Measurements from ENCODE around the gene GNG7.

The GNG7 gene

DNA sequence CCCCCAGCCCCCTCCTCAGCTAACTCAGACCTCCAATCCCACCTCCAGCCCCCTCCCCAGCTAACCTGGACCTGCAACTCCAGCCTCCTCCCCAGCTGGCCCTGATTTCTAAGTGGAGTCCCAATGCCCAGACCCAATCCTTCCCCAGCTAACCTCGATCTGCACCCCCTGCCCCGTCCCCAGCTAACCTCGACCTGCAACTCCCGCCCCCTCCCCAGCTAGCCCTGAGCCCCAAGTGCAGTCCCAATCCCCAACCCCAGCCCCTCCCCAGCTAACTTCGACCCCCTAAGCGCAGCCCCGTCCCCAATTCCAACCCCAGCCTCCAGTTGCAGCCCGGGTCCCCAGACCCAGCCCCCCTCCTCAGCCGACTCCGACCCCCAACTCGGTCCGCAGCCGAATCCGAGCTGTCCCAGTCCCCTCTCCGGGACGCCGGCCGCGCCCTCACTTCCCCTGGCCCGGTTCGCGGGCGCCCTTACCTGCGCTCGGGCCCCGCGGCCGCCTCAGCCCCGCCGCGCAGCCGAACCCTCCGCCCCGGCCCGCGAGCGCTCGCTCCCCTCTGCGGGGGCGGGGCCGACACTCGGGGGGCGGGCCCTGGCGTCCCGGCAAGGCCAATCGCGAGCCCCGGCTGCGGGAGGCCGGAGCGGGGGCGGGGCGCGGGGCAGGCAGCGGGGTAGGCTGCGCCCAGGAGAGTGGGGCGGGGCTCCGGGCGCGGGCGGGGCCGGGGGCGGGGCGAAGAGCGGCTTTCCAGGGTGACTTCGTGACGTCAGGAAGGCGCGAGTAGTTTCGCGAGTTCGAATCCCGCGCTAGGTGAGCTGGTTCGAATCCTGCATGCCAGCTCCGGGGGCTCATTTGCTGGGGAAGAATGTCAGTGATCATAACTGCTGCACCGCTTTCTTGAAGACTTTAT is at the start of gene GNG7:
Gene GNG7, minus strand, starts transcription at position 525 of the 907 bp plus-strand sequence. CDS start 182,006 bp downstream, outside the sequence.
- peak; percentile 98 for ATAC-seq

DNA sequence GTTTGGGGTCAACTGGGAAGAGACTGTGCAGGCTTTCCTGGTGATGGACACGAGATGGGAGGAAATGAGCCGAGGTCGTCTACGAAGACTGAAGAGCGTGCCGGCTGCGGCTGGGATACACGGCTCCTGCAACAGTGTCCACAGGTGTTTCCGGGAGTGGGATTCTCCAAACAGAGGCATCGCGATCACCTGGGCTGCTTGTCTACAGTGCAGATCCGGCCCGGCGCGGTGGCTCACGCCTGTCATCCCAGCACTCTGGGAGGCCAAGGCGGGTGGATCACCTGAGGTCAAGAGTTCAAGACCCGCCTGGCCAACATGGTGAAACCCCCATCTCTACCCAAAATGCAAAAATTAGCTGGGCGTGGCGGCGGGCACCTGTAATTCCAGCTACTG is 48.9 kb upstream of the GNG7 start:
- no peak for ATAC-seq

DNA sequence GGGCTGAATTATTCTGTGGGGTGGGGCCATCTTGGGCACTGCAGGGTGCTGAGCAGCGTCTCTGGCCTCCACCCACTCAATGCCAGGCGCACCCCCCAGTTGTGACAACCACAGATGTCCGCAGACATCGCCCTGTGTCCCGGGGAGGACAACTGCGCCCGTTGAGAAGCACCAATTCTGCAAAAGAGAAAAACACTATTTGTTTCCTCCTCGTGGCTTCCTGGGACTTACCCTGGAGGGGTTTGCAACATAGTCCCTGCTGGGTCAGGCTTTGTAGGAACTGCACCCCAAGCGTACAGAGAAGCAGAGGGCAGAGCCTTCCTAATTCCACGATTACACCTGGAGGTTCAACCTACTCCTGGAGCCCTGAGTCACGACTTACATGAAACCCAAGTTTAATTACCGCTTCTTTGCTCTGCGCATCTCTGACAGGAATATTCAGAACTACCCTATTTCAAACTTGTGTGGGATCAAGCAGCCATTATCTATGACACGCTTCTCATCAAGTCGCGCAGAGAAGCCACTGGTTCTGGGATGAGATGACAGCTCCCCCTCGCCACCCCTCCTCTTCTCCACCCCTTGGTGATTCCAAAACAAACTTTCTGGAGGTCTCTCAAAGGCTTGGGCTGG is 48.4 kb upstream of the GNG7 start:
- no peak for ATAC-seq

DNA sequence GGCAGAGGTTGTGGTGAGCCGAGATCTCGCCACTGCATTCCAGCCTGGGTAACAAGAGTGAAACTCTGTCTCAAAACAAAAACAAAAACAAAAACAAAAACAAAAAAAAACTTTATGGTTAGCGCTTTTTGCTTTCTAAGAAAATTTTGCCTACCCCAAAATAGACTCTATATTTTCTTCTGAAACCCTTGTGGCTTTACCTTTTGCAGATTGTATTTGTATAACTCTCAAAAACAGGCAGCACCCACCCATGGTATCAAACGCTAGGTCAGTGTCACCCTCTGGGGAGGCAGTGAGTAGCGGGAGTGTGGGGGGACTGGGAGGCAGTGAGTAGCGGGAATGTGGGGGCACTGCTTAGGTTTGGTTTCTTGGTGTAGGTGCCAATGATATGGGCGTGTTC is 44.9 kb upstream of the GNG7 start:
- no peak for ATAC-seq

DNA sequence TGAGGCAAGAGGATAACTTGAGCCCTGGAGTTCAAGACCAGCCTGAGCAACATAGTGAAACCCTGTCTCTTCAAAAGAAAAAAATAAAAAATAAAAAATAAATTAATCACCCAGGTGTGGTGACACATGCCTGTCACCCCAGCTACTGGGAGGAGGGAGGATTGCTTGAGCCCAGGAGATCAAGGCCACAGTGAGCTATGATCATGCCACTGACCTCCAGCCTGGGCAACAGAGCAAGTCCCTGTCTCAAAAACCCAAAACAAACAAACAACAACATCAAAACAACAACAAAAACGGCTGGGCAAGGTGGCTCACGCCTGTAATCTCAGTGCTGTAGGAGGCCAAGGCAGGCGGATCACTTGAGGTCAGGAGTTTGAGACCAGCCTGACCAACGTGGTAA is 41.6 kb upstream of the GNG7 start:
- no peak for ATAC-seq

DNA sequence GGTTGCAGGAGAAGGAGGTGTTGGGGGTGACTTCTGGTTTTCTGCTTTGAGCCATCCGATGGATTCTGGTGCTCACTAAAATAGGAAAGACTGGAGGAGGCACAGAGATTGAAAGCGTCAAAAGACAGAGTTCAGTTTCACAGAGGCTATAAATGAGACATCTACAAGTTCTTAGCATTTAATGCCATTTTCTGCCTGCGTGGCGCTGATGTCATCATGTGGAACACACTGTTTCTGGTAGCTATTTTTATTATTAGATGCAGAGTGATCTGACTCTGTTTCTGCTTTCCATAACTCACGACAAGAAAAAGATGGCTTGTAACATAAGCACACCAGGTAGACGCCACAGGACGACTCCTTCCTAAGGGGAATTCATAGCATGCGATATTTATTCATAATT is 40.6 kb upstream of the GNG7 start:
- ATAC-seq, result no peak

DNA sequence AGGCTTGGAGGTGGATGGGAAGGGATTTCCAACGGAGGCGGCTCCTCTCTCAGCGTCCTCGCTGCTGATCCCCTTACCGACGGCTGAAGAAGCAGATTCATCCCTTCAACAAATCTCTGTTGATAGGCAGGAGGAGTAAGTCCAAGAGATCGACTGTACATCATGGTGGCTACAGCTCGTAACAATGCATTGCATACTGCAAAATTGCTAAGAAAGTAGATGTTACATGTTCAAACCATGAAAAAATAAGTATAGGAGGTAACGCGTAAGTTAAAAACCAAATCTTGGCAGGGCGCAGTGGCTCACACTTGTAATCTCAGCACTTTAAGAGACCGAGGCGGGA is 37.8 kb upstream of the GNG7 start:
- no peak for ATAC-seq

DNA sequence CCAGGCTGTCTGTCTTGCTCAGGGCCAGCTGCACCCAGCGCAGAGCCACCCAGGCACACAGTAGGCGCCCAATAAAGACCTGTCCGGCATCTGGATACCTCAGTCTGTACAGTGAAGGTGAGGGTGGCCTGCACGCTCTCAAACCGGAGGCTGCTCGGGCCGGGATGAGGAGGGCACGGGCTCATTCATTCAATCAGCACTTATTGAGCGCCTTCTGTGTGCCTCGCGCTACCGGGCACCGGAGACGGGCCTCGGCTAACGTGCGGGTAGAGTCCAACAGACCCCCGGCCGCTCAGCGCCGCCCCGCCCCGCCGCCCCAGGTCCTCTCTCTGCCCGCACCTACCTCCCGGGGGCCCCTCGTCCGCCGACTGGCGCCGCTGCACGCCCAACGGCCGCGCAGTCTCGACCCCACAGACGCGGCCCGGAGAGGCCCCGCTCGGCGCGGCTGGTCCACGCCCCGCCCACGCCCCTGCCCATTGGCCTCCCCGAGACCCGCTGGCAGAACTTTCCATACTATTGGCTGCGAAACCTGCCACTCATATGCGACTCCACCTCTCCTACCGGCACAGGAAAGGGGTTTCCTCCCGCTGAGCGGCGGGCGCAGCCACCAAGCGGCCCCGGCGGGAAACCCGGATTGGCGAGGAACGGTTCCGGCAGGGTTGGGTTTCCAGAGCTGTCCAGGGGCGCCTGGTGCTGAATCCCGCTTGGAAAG is 37.3 kb upstream of the GNG7 start, which contains the start of gene SLC39A3:
Gene SLC39A3, minus strand, starts transcription at position 416 of the 712 bp plus-strand sequence. CDS start 2,760 bp downstream, outside the sequence.
- peak; percentile 99 for ATAC-seq

DNA sequence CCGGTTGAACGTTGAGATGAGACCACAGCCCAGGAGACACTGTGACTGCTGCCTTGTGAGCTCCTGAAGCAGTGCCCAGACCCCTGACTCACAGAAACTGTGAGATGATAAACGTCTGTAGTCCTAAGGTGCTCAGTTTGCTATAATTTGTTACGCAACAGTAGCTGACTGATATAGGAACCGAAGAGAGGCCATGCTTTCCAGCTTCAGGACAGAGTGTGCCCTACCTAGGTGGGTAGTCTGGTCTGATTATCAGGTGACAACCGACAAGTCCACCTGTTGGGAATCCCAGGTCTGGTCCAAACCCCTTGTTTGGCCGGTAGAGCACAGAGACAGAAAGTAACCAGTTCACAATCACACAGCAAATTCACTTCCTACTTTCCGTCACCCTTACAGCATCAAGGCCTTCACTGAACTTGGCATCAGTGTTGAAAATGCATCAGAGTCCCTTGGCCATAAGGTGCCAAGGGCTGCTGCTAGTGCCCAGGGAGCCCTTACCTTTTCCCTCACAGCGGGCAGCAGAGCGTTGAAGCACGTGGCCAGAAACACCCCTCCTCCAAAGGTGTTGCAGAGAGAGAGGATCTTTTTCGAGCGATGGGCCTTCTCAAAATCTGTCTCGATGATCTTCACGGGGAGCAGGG is 34.2 kb upstream of the GNG7 start:
- ATAC-seq, result no peak

DNA sequence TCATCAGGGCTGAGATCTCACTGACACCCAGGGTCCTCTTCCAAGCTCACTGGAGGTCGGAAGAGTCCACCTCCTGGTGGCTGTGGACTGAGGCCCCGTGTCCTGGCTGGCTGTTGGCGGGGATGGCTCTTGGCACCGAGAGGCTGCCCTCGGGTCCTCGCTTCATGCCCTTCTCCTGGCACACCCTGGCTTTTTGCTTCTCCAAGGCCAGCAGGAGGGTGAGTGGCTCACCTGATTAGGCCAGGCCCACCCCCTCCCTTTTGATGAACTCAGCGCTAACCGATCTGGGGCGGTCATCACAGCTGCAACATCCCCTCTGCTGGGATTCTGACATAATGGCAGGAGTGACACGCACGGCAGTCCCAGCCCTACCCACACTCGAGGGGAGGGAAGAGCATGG is 32.9 kb upstream of the GNG7 start:
- no peak for ATAC-seq

DNA sequence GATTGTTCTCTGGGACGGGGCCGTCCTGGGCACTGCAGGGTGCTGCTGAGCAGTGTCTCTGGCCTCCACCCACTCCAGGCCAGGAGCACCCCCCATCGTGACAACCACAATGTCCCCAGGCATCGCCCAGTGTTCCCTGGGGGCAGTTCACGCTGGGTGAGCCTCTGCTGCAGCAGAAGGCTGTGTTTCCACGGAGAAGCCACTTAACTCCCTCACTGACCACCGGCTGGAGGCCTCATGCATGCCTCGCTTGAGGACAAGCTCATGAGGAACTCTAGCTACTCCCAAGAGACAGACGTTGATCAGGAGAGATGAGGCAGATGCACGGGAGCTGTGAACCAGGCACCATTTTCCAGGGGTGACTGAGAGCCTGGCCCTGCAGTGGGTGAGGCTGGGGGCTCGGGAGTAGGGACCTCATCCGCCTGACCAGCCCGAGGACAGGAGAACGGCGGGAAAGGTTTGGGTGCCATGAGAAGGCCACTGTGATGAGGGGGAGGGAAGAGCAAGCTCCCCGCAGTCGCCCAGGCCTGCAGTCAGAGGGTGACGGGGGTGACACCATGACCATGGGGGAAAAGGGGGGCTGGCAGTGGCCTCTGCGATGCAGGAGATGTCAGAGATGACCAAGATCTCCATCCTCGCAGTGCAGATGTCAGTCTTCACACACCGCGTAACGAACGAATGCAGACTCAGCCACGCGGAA is 32.2 kb upstream of the GNG7 start:
- ATAC-seq, result no peak

DNA sequence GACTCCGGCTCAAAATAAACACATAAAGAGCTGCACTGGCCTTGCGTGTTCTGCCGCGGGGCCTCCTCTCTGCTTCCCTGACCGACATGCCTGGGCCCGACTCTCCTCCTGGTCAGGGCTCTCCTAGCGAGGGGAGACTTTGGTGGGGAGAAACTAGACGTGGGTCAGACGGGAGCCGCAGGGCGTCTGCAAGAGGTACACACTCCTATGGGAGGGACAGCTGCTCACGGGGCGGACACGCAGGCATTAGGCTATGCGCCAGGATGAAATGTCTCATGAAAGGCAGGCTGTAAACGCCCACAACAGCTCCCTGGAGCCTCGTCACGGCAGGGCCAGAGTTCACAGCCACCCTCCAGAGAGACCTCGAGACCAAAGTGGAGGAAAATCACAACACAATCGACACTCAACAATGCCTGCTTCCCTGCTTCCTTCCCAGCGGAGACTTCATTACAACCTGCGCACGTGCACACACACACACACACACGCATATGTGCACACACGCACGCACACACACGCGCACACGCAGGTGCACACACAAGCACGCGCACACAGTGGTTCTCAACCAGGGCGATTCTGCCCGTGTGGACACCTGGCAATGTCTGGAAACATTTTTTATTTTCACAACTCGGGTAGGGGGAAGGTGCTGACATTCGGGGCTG is 31.6 kb upstream of the GNG7 start:
- no peak for ATAC-seq

DNA sequence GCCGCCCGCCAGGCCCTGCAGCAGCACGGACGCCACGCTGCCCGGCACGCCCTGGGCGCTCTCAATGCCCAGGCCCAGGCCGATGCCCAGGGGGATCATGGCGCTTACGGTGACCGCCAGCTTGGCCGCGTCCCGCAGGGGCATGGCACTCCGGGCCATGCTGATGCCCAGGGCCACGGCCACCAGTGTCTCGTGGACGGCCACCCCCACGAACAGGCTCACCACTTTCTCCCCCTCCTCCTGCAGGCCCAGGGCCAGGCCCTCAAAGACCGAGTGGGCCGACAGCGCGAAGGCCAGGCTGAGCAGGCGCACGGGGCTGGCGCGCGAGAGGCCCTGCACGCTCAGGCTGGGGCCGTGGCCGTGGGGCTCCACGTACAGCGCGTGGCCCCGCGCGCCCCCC is 30.4 kb upstream of the GNG7 start:
- no peak for ATAC-seq

DNA sequence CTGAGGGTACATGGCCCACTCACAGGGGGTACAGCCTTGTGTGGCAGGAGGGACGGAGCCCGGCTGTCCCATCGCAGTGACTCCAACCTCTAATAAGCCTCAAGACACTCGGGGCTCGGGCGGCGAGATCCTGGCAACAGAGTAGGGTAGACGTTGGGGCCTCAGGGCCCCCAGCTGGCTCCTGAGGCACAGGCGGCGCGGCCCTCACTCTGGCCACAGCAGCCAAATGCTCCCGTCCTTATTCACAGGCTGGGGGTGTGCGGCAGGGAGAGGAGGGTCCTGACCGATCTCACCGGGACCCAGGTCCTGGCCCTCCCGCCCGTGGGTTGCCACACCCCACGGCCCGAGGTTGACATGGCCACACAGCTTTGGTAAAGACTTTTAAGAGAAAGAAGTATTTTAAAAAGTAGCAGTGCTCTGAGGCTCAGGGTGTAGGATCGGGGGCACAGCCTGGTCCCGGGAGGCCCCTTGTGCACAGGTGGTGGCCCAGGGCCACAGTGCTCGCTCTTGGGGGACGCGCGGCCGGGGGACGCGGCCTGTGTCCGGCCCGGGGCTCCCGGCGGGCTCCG is 29.7 kb upstream of the GNG7 start:
- no peak for ATAC-seq

DNA sequence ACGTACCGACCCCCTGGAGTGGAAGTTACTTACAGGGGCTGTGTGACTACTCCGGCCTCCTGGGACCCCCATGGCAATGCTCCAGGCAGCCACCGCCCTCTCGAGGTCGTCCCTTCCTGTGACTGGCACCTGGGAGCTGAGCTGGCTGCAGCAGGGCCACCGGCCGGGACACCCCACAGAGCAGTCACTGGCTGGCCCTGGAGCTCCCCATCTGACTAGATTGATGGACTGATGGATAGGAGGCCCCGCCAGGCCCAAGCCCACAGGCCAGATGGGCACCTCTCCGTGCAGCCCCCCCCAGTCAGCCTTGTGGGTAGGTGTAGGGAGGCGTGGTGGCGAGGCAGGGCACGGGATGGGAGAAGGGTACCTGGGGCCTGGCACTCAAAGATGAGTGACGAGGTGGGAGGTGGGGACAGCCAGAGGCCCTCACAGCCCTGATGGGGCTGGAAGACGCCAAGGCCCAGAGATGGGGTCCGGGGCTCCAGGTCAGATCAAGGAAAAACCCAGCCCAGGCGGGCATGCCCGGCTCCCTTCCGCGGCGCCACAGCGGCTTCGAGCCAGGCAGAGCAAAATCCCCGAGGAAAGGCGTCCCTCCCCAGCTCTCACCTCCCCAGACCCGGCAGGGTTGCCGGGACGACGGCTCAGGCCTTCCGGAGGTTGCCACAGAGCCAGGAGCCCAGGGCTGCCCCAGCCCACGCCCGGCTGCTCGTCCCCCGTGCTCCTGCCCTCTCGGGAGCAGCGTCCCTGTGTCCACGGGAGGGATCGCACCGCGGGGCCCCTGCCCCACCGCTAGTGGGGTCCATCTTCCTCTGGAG is 28.9 kb upstream of the GNG7 start:
- no peak for ATAC-seq

DNA sequence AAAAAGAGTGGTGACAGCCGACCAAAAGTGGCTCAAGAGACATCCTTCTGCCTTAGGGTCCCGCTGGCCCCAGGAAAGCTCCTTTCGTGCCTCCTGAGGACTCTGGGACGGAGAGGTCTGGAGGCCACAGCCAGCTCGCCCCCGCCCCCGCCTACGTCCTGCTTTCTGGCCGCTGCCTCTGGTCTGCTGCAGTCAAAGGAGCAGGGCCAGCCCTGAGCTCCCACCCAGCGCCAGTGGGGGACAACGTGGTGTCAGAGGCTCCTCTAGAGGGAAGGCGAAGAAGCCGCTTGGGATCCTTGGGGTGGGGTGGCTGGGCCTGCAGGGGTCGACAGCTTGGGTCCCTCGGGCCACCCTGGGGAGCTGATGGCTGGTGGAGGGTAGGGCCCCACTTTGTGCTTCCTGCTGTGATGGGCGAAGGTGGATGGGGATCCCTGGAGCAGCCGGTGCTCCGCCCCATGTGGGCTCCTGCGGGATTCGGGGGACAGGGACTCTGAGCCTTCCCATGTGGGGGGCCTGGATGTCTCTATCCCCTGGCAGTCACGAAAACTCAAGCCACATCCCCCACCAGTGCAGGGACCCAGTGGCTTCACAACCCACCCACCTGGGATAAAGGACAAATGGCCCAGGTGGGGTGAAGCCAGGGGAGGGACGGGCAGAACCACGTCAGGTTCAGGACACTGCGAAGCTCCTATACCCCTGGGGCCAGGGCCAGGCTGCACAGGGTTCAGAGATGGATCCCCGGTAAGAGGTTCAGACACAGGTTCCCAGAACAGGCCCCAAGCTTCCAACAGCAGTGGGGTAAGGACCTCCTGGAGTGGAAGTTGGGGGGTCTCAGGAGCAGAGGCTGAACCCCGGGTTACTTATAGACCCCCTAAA is 27.7 kb upstream of the GNG7 start:
- ATAC-seq, result no peak

DNA sequence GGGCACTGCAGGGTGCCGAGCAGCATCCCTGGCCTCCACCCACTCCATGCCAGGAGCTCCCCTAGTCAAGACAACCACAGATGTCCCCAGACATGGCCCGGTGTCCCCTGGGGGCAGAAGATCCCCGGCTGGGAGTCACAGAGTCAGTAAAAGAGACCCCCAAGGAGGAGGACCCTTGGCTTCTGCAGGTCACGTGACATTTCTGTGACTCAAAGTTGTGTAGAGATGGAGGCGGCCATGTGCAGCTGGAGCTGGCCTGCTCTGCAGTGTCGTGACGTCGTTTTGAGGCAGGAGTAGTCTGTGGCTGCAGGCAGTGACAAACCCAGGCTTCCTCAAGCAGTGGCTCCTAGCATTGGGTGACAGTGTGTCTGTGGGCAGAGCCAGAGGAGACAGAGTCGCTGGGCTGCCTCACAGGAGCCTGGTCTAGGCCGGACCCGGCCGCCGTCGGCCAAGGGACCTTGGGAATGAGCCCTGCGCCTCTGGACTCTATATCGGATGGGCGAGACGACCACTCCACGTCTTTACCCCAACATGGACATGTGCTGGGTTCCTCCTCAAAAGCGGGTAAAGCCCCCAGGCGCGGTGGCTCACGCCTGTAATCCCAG is 26.4 kb upstream of the GNG7 start:
- no peak for ATAC-seq

DNA sequence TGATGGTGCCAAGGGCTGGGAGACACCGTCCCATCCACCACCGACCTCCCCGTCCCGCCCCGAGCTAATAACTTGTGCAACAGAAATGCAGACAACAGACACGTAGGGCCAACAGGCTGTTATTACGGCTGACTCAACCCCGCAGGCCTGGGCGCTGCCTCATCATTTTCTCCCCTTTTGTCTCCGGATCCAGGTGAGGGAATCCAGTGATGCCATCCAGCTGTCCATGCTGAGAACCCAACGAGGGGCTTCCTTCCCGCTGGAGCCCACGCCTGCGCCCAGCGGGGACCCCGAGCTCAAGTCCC is 25.1 kb upstream of the GNG7 start:
- no peak for ATAC-seq

DNA sequence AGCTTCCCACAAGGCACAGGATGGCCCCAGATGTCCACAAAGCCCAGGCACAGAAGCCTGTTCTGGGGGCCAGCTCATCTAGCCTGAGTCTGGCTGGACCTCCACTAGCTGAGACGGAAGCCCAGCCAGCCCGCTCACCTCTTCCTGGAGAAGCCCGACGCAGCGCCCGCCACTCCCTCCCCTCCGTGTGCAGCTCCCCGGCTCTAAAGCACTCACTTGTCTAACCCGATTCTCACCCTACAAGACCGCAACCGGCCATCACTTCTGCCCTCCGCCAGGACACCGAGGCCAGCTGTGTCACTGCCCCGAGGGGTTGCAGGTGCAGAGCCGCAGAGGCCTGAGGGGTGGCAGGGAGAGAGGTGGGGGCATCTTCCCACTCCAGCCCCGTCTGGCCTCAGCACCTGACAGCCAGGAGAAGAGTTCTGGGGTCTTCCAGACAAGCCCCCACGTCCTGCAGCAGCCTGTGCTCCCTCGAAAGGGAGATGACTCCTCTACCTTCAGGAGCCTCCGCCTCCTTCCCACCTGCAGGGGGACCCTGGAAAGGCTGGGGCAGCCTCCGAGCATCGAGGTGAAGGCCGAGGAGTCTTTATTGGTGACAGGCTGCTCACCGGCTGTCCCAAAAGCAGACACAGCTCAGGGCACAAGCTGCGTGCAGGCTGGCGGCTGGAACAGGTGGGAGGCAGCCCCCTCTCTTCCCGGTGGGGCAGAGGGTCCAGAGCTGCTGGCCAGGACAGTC is 24.6 kb upstream of the GNG7 start:
- no peak for ATAC-seq
